GM18520 (cell line): Measurements from ENCODE around the gene KIDINS220.

ENCODE experiments used
- ATAC-seq: cut with Tn5 transposase; IDR thresholded peaks from one replicate; pipeline ENCODE4 v1.9.1; 2021; ENCODE audit not compliant: unreplicated experiment

The KIDINS220 gene

GRCh38 chr2:8851811-8852560, 14.6 kb upstream of the KIDINS220 start:
- ATAC-seq: no peak

GRCh38 chr2:8850845-8851487, 13.6 kb upstream of the KIDINS220 start:
- no peak for ATAC-seq

GRCh38 chr2:8849327-8849726, 11.9 kb upstream of the KIDINS220 start:
- ATAC-seq: no peak

GRCh38 chr2:8848328-8849100, 11.1 kb upstream of the KIDINS220 start:
- no peak for ATAC-seq

- ATAC-seq: no peak
Observed at GRCh38 chr2:8847400-8847799, 10.0 kb upstream of the KIDINS220 start.

GRCh38 chr2:8841932-8842331, 4.5 kb upstream of the KIDINS220 start:
- ATAC-seq: no peak

GRCh38 chr2:8840475-8841091, 3.2 kb upstream of the KIDINS220 start:
- no peak for ATAC-seq

- no peak for ATAC-seq
Observed at GRCh38 chr2:8839189-8839965, 2.0 kb upstream of the KIDINS220 start.

GRCh38 chr2:8837795-8838140, 355 bp upstream of the KIDINS220 start:
- peak; percentile 17 for ATAC-seq

- ATAC-seq: no peak
Observed at GRCh38 chr2:8835279-8835678, 2.1 kb downstream of the KIDINS220 start.

GRCh38 chr2:8833853-8834252, 3.6 kb downstream of the KIDINS220 start:
- ATAC-seq: no peak

GRCh38 chr2:8831516-8831915, 5.9 kb downstream of the KIDINS220 start:
- ATAC-seq: no peak

GRCh38 chr2:8827729-8828128, 9.7 kb downstream of the KIDINS220 start:
- ATAC-seq: no peak

GRCh38 chr2:8822218-8822617, 15.2 kb downstream of the KIDINS220 start:
- ATAC-seq: no peak

GRCh38 chr2:8821276-8822217, 15.9 kb downstream of the KIDINS220 start:
- ATAC-seq: no peak

- ATAC-seq: no peak
Observed at GRCh38 chr2:8819948-8820347, 17.5 kb downstream of the KIDINS220 start.

- no peak for ATAC-seq
Observed at GRCh38 chr2:8819194-8819593, 18.2 kb downstream of the KIDINS220 start.

GRCh38 chr2:8817221-8817620, 20.2 kb downstream of the KIDINS220 start:
- ATAC-seq: no peak

- ATAC-seq: no peak
Observed at GRCh38 chr2:8806885-8807704, 30.3 kb downstream of the KIDINS220 start.
